ENCODE data around the gene IPO9.
A peak's percentile ranks its signal among the peaks of the same experiment; 100 is the strongest.

DNA sequence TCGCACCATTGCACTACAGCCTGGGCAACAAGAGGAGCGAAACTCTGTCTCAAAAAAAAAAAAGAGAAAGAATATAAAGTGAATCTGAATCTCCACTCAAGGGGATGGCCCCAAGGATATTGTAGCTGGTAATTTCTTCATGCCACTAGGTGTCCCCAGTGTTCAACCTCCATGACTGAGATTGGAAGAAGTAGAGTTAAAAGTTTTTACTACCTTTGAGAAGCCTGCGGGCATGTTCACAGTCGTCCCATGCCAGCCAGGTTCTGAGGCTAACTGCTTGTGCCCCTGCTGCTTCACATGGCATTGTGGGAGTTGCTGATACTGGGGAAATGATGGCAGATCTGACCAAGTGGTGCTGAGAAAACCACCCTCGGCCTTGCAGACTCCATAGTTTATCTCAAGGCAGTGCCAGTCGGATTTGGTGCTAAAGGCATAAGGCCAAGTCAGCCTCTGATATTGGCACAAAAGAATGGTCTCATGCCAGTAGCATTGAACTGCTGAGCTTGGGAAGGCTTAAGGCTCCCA lies 49.0 kb downstream of the IPO9 start:
- TF ChIP-seq, protein P1, sequence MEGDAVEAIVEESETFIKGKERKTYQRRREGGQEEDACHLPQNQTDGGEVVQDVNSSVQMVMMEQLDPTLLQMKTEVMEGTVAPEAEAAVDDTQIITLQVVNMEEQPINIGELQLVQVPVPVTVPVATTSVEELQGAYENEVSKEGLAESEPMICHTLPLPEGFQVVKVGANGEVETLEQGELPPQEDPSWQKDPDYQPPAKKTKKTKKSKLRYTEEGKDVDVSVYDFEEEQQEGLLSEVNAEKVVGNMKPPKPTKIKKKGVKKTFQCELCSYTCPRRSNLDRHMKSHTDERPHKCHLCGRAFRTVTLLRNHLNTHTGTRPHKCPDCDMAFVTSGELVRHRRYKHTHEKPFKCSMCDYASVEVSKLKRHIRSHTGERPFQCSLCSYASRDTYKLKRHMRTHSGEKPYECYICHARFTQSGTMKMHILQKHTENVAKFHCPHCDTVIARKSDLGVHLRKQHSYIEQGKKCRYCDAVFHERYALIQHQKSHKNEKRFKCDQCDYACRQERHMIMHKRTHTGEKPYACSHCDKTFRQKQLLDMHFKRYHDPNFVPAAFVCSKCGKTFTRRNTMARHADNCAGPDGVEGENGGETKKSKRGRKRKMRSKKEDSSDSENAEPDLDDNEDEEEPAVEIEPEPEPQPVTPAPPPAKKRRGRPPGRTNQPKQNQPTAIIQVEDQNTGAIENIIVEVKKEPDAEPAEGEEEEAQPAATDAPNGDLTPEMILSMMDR (IDR thresholded peaks at IDR 0.05 in 4 of 5, conservative IDR thresholded peaks at IDR 0.05 in 1 of 5): peak; percentile 48 to 79 (median 65)
- TF ChIP-seq POLR2A (IDR thresholded peaks at IDR 0.05): no peak

All from gastrocnemius medialis (tissue), 4 donors.